ENCODE measurements around the gene PTMA. TPM values are rescaled to one million over a fixed set of nuclear protein-coding genes. Genes with fewer than 3 reads are reported as not detected.
A peak's percentile ranks its signal among the peaks of the same experiment; 100 is the strongest.

The PTMA gene
- total and polyA plus RNA-seq, 9 of the 15 experiments (the other 6 are each of a cell fraction or from before 2014, with no cell fraction given) = 429 to 2,322 (median 1,578) TPM

DNA sequence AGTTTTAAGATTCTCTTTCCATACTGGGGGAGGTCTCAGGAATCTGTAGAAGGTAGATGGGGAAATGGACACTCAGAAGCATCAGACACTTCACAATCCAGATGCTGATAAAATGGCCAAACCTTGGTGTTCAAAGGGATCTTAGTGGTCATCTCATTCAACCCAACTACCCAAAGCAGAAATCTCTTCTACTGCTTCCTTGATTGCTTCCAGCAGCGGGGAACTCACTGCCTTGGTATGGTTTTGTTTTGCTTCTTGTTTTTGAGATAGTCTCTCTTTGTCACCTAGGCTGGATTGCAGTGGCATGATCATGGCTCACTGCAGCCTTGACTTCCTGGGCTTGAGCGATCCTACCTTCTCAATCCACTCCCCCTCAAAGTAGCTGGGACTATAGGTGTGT is 39.3 kb upstream of the PTMA start:
- FAIRE-seq (no peak), ATAC-seq (no peak), DNase-seq (ENCODE audit: extremely low read depth in 1 of 4, low spot score in 3 of 4) (no peak)
- H3K79me2 ChIP-seq (ENCODE audit: control insufficient read depth, insufficient read depth, low read length) = no peaks in the 10 kb centered on the region
- peaks cover 27 to 59% of the 10 kb centered on the region in 2 experiments for H3K4me1 ChIP-seq (replicated peaks in 1 of 2; ENCODE audit: control insufficient read depth in 2 of 2, insufficient read depth in 2 of 2, low read length in 2 of 2)
- POLR2A ChIA-PET = interaction anchor here (0.6 kb wide), 1 partner anchor 201 kb away, joined by 3 read pairs; no protein-coding TSS in a partner anchor
- H3K27me3 ChIP-seq (ENCODE audit: control insufficient read depth in 2 of 2, insufficient read depth in 2 of 2, low read length in 2 of 2) = no peaks in the 10 kb centered on the region
- no peaks in the 10 kb centered on the region for H3K36me3 ChIP-seq (ENCODE audit: control insufficient read depth, insufficient read depth, low read length)
- H3K4me2 ChIP-seq (ENCODE audit: insufficient read depth, low read length) = no peak overlapping the region
- no peaks in the 10 kb centered on the region for H4K20me1 ChIP-seq (replicated peaks; ENCODE audit: control insufficient read depth, insufficient read depth, low read length)
- no peak overlapping the region for H3K4me3 ChIP-seq
- 39% methylated on average over 2 of the region's 2 CpGs for whole genome bisulfite sequencing (ENCODE audit: insufficient coverage, low coverage, missing lambda C conversion rate)
- no TSS peak for BruUV-seq (replicated peaks)
- no peak overlapping the region for H2AFZ ChIP-seq (ENCODE audit: low read depth, low read length)
- no peaks in the 10 kb centered on the region for H3K9me3 ChIP-seq (replicated peaks; ENCODE audit: control insufficient read depth, insufficient read depth, low read depth, low read length)
- no peak overlapping the region for H3K27ac ChIP-seq (ENCODE audit: extremely low read depth, low read depth, low read length)
- intact Hi-C loops (cut with micrococcal nuclease) = no loop called here
- no peak overlapping the region for H3K9ac ChIP-seq (ENCODE audit: insufficient read depth in 1 of 2, low read depth in 2 of 2, low read length in 2 of 2)
- CTCF ChIA-PET (ENCODE audit: low intra/inter-chr PET ratio) = no interaction called here
- no peaks in the 10 kb centered on the region for H3K9me1 ChIP-seq (ENCODE audit: control insufficient read depth, insufficient read depth, low read length)
- in situ Hi-C loops (cut with MboI) = no loop called here
- TF ChIP-seq, protein P1, sequence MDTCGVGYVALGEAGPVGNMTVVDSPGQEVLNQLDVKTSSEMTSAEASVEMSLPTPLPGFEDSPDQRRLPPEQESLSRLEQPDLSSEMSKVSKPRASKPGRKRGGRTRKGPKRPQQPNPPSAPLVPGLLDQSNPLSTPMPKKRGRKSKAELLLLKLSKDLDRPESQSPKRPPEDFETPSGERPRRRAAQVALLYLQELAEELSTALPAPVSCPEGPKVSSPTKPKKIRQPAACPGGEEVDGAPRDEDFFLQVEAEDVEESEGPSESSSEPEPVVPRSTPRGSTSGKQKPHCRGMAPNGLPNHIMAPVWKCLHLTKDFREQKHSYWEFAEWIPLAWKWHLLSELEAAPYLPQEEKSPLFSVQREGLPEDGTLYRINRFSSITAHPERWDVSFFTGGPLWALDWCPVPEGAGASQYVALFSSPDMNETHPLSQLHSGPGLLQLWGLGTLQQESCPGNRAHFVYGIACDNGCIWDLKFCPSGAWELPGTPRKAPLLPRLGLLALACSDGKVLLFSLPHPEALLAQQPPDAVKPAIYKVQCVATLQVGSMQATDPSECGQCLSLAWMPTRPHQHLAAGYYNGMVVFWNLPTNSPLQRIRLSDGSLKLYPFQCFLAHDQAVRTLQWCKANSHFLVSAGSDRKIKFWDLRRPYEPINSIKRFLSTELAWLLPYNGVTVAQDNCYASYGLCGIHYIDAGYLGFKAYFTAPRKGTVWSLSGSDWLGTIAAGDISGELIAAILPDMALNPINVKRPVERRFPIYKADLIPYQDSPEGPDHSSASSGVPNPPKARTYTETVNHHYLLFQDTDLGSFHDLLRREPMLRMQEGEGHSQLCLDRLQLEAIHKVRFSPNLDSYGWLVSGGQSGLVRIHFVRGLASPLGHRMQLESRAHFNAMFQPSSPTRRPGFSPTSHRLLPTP (IDR thresholded peaks at IDR 0.05; ENCODE audit: borderline replicate concordance, extremely low read depth, insufficient read length) = no peak
- 0 out of 2 replicates have a peak, but pooled peaks have one; percentile 14 for TF ChIP-seq BCOR (IDR thresholded peaks at IDR 0.05)
- no peak for TF ChIP-seq NFATC3 (IDR thresholded peaks at IDR 0.05)
- TF ChIP-seq ZNF24 (IDR thresholded peaks at IDR 0.05) = no peak
- peak; percentile 55 for TF ChIP-seq RBM25 (IDR thresholded peaks at IDR 0.05; ENCODE audit: low read depth, low read length, severe bottlenecking)

Measured in K562 (cell line).